ENCODE data around the gene TLNRD1.

Gene TLNRD1

DNA sequence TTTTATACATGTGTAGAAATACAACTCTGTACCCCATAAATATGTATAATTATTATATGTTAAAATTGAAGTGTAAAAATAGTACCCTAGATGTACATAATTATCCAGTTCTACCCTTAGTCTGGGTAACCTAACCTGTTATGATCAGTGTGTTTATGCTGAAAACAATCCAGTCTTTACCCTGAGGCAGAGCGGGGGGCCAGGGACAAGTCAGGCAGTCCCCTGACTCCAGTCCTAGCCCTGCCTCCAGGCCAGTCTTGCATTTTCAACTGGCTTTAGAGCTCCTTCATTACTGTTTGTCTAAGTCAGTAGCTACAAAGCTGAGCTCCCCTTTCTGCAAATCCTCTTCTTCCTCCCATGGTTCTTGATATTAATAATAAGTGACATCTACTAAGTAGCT is 14.2 kb upstream of the TLNRD1 start:
- H3K4me3 ChIP-seq (replicated peaks in 1 of 2; ENCODE audit: low read depth in 2 of 2, low read length in 2 of 2) = no peak overlapping the region
- TF ChIP-seq CTCF (IDR thresholded peaks at IDR 0.05; ENCODE audit: low read depth, low read length) = no peak
- no peak for DNase-seq (ENCODE audit: low read depth in 2 of 2)

DNA sequence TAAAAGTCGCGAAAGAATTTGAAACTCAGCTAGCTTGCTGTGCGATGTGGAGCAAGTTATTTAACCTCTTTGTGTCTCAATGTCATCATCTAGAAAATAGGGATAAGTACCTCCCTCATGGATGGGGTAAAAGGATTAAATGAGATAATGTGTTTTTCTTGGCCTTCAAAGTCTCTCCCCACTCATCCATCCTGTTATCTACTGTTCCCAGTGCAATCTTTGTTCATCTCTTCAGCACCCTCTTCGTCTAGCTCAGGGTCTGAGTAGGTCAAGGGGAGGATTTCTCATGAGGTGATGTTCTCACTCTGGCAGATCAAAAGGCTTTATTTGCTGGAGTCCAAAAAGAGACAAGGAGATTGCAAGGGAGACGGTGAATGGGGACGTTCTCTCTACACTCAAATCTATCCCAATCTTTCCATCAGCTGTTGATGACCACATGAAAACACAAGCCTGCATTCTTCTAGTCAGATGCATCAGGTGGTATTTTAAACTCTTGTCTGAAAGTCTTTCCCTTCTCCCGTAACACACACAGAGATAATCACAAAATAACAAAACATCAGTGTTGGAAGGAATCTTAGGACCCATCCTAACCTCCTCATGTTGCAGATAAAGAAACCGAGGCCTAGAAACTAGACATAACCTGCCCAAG is 12.5 kb upstream of the TLNRD1 start:
- H3K4me3 ChIP-seq (replicated peaks in 1 of 2; ENCODE audit: low read depth in 2 of 2, low read length in 2 of 2) = peak overlapping the region; percentile 91
- no peak for TF ChIP-seq CTCF (IDR thresholded peaks at IDR 0.05; ENCODE audit: low read depth, low read length)
- DNase-seq (ENCODE audit: low read depth in 2 of 2) = no peak

- no peak for TF ChIP-seq CTCF (IDR thresholded peaks at IDR 0.05; ENCODE audit: low read depth, low read length)
- H3K4me3 ChIP-seq (replicated peaks in 1 of 2; ENCODE audit: low read depth in 2 of 2, low read length in 2 of 2) = peak overlapping the region; percentile 91
- no peak for DNase-seq (ENCODE audit: low read depth in 2 of 2)
Measured at GRCh38 chr15:80989081-80989517, 11.6 kb upstream of the TLNRD1 start.

GRCh38 chr15:80989518-80990478 is 10.9 kb upstream of the TLNRD1 start, which contains the start of gene MESD:
Gene MESD, minus strand, starts transcription at chr15:80989819. Its CDS starts 28 bp downstream, at chr15:80989791.
- TF ChIP-seq CTCF (IDR thresholded peaks at IDR 0.05; ENCODE audit: low read depth, low read length) = no peak
- H3K4me3 ChIP-seq (replicated peaks in 1 of 2; ENCODE audit: low read depth in 2 of 2, low read length in 2 of 2) = peak within 1 kb of the TSS; percentile 91
- peak; percentile 97 for DNase-seq (ENCODE audit: low read depth in 2 of 2)

DNA sequence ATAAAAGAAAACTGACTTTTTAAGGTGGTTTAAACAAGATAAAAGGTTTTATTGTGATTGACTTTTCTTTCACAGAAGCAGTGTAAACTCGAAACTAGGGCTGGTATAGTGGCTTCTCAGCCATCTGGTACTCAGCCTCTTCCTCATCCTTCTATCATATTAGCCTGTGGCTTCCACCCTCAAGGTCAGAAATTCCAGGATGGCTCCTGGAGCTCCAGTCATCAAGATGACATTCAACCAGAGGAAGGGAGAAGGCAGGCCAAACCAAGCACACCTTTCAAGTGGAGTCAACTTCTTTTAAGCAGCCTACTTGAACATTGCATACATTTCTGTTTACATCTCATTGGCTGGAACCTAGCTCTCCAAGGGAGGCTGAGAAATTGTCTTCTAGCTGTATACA is 9.8 kb upstream of the TLNRD1 start:
- DNase-seq (ENCODE audit: low read depth in 2 of 2) = no peak
- TF ChIP-seq CTCF (IDR thresholded peaks at IDR 0.05; ENCODE audit: low read depth, low read length) = no peak
- no peak overlapping the region for H3K4me3 ChIP-seq (replicated peaks in 1 of 2; ENCODE audit: low read depth in 2 of 2, low read length in 2 of 2)

GRCh38 chr15:80991421-80991820 is 9.3 kb upstream of the TLNRD1 start:
- TF ChIP-seq CTCF (IDR thresholded peaks at IDR 0.05; ENCODE audit: low read depth, low read length) = peak; percentile 12
- DNase-seq (ENCODE audit: low read depth in 2 of 2) = peak; percentile 85 to 93
- H3K4me3 ChIP-seq (replicated peaks in 1 of 2; ENCODE audit: low read depth in 2 of 2, low read length in 2 of 2) = no peak overlapping the region
